Heart left ventricle (tissue), 13 donors: ENCODE results near the gene TMEM269.

Experiments used
- POLR2A ChIP-seq, 2 donors: fragments of 450-650 bp; IDR thresholded peaks; one replicate each; pipeline ENCODE4 v1.6.1; 2017; ENCODE audit warnings: antibody characterized with exemption in 2 of 2, mild to moderate bottlenecking in 2 of 2, moderate library complexity in 2 of 2
- TF ChIP-seq, protein P1 (sequence below), 12 donors: fragments of 200-600 bp; sonication (generic) in 4 of 12; IDR thresholded peaks; one replicate each; pipeline versions ENCODE4 v1.5.0 to v1.8.0; 2018 to 2022; ENCODE audit warnings: antibody characterized with exemption in 12 of 12, mild to moderate bottlenecking in 5 of 12
- donor health status: ischemic (EF 13 %, LVEDD 7.1; RV severe dilation, severe dysfunction).
- donor health status: DM: no; HTN: yes; CAD: no.
- donor health status: DM: no; HTN: no; CAD: no.
- donor health status: ischemic (EF 25% LVEDD 6.9; RV normal size, moderate dysfunction).
- donor health status: ischemic (EF 25% LVEDD 5.7; RV mildly dilated, moderate dysfunction).
- donor health status: ischemic (EF 35%, LVEDD 5.7; RV mildly dilated, moderate dysfunction).
- donor health status: nonischemic (EF 11% LVEDD 7.7; RV severe dilation, severe dysfunction).
- donor health status: DM: yes; HTN: yes; CAD: no.
- donor health status: PGD.
- donor health status: ischemic (EF 29% LVEDD 5.4; RV normal size, mild dysfunction).
- donor health status: nonischemic (EF 23%, LVEDD 6.1; RV moderate dilation, normal function).

DNA sequence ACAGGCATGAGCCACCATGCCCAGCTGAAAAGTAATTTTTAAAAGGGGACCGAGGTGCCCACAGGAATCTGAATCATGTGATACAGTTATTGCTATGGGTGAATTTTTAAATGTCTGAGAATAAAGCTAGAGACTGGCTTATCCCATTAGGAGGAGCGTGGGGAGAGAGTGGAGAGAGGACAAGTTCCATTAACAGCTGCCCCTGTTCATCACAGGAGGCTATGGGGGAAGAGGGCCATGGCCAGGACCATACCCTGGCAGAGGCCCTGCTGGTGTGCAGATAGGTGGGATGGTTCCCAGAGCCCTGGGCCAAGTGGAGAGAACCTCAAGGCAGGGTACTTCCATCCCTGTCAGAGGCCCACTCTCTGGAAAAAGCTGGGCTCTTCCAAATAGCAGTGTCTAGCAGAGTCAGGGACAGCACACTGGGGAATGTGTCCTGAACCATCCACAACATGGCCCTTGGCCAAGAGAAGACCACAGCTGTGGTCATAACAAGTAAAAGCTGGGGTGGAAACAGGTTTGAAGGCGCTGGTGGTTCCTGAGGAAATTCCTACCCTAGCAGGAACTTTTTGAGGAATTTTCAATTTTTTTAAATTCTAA is 48.0 kb downstream of the TMEM269 start:
- TF ChIP-seq, protein P1, sequence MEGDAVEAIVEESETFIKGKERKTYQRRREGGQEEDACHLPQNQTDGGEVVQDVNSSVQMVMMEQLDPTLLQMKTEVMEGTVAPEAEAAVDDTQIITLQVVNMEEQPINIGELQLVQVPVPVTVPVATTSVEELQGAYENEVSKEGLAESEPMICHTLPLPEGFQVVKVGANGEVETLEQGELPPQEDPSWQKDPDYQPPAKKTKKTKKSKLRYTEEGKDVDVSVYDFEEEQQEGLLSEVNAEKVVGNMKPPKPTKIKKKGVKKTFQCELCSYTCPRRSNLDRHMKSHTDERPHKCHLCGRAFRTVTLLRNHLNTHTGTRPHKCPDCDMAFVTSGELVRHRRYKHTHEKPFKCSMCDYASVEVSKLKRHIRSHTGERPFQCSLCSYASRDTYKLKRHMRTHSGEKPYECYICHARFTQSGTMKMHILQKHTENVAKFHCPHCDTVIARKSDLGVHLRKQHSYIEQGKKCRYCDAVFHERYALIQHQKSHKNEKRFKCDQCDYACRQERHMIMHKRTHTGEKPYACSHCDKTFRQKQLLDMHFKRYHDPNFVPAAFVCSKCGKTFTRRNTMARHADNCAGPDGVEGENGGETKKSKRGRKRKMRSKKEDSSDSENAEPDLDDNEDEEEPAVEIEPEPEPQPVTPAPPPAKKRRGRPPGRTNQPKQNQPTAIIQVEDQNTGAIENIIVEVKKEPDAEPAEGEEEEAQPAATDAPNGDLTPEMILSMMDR (IDR thresholded peaks at IDR 0.05) = no peak
- TF ChIP-seq POLR2A (IDR thresholded peaks at IDR 0.05) = no peak
